HG02840 (cell line): ENCODE results near the gene CCDC197.

ENCODE experiments used
- ATAC-seq: cut with Tn5 transposase; IDR thresholded peaks from one replicate; pipeline ENCODE4 v1.9.1; 2021; ENCODE audit warnings: mild to moderate bottlenecking, moderate library complexity, moderate number of reproducible peaks; ENCODE audit not compliant: unreplicated experiment, low FRiP score

Gene CCDC197

DNA sequence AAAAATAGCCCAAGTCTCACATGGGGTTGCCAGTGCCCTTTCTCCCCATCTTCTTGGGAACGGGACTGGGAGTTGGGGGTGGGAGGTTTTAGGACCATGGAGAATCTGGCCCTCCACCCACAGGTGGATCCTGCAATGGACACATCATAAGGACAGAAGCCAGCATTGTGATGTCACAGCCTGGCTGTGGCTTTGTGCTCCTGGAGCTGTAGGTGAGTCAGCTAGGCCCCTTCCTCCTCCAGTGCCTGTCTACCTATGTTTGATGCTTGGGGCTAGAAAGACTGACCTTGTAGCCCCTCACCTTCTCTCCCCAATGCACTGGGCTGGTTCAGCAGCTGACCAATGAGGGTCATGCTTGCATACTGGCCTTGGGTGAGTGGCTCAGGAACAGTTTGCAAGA is at the start of gene CCDC197:
TSS of gene CCDC197 (plus strand) at position 220 of the 400 bp plus-strand sequence. CDS start 831 bp downstream, outside the sequence.
- ATAC-seq = no peak

- ATAC-seq = no peak
These were observed 47.5 kb upstream of the CCDC197 start for GRCh38 chr14:93949511-93950075.

GRCh38 chr14:93950948-93951634 is 46.0 kb upstream of the CCDC197 start:
- no peak for ATAC-seq

DNA sequence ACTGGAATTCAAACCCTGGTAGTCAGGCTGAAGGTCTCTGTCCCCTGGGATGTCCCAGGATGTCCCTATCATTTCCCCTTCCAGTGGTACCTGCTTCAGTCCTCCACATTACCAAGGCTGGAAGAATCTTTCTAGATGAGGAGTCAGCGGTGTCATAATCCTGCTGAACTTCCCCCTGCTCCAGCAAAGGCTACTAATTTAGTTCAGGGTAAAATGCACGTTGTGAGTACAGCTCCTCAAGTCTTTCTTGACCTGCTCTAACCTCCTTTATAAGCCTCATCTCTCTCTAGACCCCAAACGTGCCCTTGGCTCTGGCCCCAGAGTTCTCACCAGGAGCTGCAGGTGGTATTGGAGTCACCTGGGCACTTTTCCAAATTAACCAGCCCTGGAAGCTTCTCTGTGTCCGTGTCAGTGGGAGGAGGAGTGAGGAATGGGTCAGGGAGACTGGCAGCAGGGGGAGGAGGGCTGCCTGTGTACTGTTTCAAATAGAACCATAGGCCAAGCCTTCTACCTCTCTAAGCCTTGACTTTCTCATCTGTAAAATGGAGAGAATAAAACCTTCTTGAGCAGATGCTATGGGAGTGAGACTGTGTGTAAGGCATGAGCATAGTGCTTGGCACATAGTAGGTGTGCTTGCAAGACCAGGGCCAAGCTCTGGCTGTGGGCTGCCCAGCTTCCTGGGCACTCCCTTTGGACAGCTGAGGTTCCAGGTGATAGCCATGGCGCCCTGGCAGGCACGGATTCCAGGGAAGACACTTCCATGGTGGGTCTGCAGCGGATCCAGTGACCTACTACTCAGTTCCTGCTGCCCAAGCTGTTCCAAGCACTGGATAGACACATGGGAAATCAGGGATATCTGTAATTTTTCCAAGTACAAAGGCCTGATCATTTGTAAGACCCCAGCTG is 45.2 kb upstream of the CCDC197 start:
- no peak for ATAC-seq

GRCh38 chr14:93952829-93953228 is 44.3 kb upstream of the CCDC197 start:
- no peak for ATAC-seq

GRCh38 chr14:93953263-93953662 is 43.8 kb upstream of the CCDC197 start:
- no peak for ATAC-seq

- no peak for ATAC-seq
These were observed 43.2 kb upstream of the CCDC197 start for GRCh38 chr14:93953739-93954515.

GRCh38 chr14:93954516-93954830 is 42.6 kb upstream of the CCDC197 start:
- ATAC-seq = no peak

GRCh38 chr14:93954900-93955849 is 41.9 kb upstream of the CCDC197 start:
- no peak for ATAC-seq

GRCh38 chr14:93955850-93956481 is 41.1 kb upstream of the CCDC197 start:
- no peak for ATAC-seq

DNA sequence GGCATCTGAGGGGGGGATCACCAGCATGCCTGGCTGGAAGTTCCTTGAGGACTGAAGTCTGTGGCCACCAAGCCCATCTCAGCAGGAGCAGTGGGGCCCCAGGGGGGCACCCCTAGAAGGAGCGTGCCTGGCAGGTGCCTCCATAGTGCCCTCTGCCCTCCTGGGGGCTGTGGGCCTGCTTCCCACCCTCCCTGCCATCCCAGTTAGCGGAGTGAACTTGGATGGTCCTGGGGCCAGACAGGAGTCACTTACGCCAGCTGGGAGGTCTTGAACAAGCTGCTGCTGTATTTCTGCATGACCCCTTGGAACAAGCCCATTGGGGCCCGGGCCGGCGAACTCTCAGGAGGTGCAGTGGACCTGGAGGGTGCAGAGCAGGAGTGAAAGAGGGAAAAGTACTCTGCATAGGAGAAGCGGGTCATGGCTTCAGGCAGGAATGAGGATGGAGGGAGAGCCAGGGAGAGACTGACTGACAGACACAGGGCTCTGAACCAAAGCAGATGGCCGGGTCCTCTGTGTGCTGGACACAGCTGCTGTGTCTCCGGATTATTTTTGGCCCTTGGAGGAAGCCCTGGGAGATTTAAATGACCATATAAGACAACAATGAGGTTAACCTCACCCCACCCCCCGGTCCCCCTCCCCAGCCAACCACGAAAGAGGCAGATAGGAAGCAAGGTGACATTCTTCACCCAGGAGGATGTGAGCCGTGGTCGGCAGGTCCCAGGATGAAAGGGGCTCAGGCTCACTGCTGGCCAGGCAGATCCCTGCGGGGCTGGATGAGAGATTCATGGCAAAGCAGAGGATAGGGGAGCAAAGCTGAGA is 40.4 kb upstream of the CCDC197 start:
- ATAC-seq = no peak

GRCh38 chr14:93957333-93957710 is 39.8 kb upstream of the CCDC197 start:
- ATAC-seq = no peak

- ATAC-seq = no peak
These were observed 39.1 kb upstream of the CCDC197 start for GRCh38 chr14:93957751-93958566.

- ATAC-seq = no peak
These were observed 38.4 kb upstream of the CCDC197 start for GRCh38 chr14:93958567-93959238.

DNA sequence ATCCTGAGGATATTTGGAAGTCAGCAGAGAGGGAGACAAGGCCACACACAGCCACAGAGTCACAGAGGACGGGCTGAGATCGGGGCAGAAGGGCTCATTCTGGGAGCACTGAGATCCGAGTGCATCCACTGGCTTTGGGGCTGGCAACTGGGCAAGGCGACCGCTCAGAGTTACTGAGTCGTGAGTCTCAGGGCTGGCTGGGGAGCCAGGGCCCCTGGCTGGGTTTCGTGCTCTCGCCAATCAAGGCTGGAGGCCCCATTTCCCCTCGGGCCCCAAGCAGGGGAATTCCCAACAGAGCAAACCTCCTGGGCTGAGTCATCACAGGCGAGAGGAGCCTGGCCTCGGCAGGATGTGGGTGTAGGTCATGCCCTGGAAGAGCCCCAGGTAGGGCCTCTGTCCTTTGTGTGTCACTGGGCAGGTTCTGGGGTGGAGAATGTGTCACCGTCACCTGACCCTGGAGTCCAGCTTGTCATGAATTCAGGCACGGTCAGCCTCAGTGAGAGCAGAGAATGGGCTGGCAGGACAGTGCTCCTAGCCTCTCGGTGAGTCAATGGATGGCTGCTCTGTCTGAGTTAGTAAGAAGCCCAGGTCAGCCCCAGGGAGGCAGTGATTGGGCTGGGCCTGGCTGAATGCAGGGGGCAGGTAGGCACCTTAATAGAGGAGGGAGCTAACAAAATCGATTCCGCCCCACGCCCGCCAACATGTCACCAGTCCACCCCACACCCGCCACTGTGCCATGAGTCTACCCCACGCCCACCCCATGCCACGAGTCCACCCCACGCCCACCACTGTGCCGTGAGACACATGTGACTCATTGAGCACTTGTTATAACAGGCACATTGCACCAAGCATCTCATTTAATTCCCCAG is 37.6 kb upstream of the CCDC197 start:
- peak; percentile 71 for ATAC-seq

GRCh38 chr14:93960108-93960475 is 37.0 kb upstream of the CCDC197 start:
- ATAC-seq = no peak
